DMS153 (cell line): Measurements from ENCODE around the gene TRIO.
"Not testable (repeated sequence)": the region's sequence is repeated elsewhere in the genome, so short reads cannot be mapped to it uniquely, and the experiment has no call there.

Experiments used
- DNase-seq: peaks from one replicate; lab custom pipeline; 2025; lab: John Stamatoyannopoulos, UW

The TRIO gene

GRCh38 chr5:14142827-14143545 lies at the start of gene TRIO:
TRIO (plus strand) TSS chr5:14143342; CDS start chr5:14143726, 384 bp downstream.
- DNase-seq: peak; percentile 90

GRCh38 chr5:14097380-14097779 lies 45.8 kb upstream of the TRIO start:
- not testable (repeated sequence) for DNase-seq

GRCh38 chr5:14097998-14098471 lies 45.1 kb upstream of the TRIO start:
- no peak for DNase-seq

- DNase-seq: no peak
These were observed 42.9 kb upstream of the TRIO start for GRCh38 chr5:14100281-14100680.

- no peak for DNase-seq
These were observed 41.2 kb upstream of the TRIO start for GRCh38 chr5:14101922-14102321.

- no peak for DNase-seq
These were observed 40.5 kb upstream of the TRIO start for GRCh38 chr5:14102666-14103065.

- DNase-seq: no peak
These were observed 37.3 kb upstream of the TRIO start for GRCh38 chr5:14105718-14106410.

- no peak for DNase-seq
These were observed 35.6 kb upstream of the TRIO start for GRCh38 chr5:14107536-14107935.

- DNase-seq: no peak
These were observed 34.8 kb upstream of the TRIO start for GRCh38 chr5:14108170-14108996.

GRCh38 chr5:14109041-14109747 lies 33.9 kb upstream of the TRIO start:
- no peak for DNase-seq

- DNase-seq: no peak
These were observed 33.4 kb upstream of the TRIO start for GRCh38 chr5:14109771-14110170.

GRCh38 chr5:14110196-14110595 lies 32.9 kb upstream of the TRIO start:
- no peak for DNase-seq

GRCh38 chr5:14110680-14111079 lies 32.5 kb upstream of the TRIO start:
- no peak for DNase-seq

GRCh38 chr5:14112998-14113652 lies 30.0 kb upstream of the TRIO start:
- DNase-seq: no peak

- no peak for DNase-seq
These were observed 28.4 kb upstream of the TRIO start for GRCh38 chr5:14114615-14115251.

GRCh38 chr5:14115323-14115895 lies 27.7 kb upstream of the TRIO start:
- DNase-seq: no peak

- DNase-seq: no peak
These were observed 24.4 kb upstream of the TRIO start for GRCh38 chr5:14118551-14119320.

GRCh38 chr5:14120176-14120575 lies 23.0 kb upstream of the TRIO start:
- DNase-seq: no peak

- no peak for DNase-seq
These were observed 21.6 kb upstream of the TRIO start for GRCh38 chr5:14121552-14121951.

- DNase-seq: no peak
These were observed 21.1 kb upstream of the TRIO start for GRCh38 chr5:14122089-14122488.
